HuH-7.5 (cell line): Measurements from ENCODE around the gene NXN.
"Not testable (repeated sequence)": the region's sequence is repeated elsewhere in the genome, so short reads cannot be mapped to it uniquely, and the experiment has no call there.

Experiments
- DNase-seq: peaks from one replicate; pipeline ENCODE4 v3.0.0; 2011; ENCODE audit warnings: low spot score

NXN gene

DNA sequence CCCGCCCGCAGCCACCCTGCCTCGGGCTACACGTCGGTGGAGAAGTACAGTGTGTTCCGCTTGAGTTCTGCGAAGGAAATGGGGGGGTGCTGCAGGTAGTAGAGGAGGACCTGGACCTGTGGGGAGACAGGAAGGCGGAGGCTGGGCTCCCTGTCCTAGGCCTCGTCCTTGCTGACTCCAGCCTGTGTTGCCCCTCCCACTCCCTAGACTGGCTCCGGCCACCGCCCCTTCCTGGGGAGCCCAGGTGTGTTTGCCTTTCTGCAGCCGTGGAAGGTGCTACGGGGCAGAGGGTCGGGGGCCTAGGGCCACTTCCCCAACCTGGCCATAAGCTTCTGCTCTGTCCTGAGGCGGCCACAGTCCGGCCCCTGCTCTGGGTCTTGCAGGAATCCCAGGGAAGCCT is 26.5 kb upstream of the NXN start:
- DNase-seq = no peak

DNA sequence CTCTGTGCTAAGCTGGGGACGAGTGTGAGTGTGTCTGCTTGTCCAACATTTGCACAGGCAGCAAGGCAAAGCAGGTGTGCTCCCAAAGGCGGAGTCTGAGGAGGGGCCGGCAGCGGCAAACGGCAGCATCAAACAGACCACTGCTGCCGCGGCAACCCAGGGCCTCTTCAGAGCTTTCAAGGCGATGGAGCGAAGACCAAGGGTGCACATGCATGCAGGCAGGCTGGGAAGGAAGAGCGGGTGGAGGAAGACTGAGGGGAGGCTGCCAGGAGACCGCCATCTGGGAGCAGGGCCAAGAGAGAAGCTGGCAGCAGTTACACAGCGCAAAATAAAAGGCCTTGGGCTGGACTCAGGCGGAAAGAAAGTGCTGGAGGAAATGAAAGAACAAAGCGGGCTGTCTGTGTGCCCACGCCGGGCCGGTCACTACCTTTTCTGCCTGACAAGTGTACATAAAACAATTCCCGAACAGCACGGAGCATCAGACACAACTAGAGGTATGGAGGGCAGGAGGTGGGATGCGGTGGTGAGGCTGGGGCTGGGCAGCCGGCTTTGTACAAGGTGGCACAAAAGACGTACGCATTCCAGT is 25.9 kb upstream of the NXN start:
- no peak for DNase-seq

DNA sequence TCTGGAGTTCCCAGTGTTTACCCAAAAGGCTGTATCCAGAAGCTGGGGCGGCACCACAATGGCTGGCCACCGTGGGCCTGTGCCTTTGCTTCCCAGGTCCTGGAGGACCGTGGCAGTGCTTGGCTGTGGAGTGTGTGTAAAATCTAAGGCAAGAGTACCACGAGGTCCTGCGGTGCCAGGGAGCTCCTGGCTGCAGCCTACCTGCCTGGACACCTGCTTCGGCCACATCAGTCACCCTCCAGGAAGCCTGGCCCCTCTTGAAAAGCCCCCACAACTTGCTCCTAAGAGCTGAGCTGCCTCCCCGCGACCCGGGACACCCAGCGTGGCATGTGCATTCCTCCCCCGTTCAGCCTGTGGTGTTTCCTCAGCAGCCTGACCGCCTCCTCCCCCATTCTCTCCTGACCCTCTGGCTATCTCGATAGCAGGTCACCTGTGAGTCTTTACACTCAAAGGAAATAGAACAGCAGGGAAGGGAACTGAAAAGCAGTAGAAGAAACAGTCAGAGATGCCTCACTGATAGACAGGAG is 25.3 kb upstream of the NXN start:
- no peak for DNase-seq

DNA sequence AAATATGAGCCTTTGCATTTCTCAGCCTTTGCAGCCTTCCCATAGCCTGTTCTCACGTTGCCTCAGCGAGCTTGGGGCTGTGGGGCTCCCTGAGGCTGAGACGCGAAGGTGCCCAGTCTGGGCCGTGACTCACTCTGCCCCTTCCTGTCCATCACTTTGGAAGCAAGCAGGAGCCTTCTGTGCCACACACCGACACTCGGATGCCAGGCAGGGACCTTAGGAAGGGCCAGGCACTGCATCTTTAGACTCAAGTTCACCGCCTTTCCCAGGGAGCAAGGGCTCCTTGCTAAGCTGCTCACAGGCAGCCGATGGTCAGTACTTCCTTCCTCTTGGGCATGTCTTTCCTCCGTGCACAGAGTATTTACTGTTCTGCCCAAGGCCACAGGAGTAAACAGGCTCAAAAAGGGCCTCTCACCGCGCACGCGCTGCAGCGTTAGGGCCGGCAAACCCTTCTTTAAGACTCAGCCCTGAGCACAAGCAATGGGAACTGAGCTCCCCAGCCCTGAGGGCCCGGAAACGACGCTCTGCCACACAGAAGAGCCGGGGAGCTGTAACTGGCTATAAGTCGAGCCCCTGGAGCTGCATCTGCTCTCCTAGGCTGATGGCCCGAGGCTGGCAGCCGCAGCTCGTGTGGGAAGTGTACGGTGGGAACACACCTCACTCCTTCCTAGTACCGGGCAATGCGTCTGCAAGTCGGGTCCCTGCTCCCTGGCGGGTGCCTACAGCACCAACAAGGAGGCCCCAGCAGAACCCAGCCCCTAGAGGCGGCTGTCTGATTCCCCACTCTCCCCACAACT is 24.6 kb upstream of the NXN start:
- DNase-seq = no peak

DNA sequence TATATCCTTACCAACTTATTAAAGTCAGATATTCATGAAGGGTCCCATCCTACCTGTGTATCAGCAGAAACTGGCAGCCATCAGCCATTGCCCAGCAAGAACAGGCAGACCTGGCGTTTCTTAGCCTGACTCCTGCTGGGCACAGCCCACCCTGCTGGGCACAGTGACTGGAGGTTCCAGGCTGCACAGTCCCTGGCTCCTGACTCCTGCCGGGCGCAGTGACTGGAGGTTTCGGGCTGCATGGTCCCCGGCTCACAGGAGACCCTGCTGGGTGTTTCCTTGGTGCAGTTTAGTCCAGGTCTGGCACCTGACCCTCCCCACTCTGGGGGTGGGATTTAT is 24.0 kb upstream of the NXN start:
- DNase-seq = no peak

DNA sequence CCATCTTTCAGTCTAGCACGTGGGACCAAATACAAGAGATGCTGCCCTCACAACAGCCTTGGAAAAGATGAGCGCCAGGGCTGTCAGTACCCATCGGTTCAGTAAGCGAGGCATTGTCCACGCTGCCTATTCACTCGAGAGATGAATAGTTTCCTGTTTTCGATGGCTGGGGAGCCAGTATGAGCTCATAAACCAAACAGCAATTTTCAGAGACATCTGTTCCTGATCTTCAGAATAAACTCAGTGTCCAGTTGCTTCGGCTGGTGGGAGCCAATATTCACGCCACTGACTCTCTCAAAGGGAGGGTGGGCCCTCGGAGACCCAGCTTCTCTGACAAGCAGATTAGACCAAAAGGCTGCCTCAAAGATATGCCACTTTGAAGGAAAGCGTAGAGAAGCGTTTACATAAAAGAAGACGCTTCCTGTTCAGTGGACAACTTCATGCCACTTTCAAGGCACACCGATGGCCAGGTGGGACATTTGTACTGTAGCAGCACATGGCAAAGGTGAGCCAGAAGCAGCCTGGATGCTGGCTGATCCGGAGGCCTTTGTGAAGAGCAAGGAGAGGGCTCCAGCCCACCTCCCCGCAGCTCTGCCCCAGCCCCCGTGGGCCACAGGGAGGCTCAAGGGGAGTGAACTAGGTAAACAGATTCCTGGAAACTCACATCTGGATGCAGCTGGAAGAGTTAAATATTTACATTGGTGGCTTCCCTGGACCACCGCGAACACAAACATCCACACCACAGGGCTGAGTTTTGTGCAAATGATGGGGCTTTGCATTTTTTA is 23.4 kb upstream of the NXN start:
- DNase-seq = no peak

DNA sequence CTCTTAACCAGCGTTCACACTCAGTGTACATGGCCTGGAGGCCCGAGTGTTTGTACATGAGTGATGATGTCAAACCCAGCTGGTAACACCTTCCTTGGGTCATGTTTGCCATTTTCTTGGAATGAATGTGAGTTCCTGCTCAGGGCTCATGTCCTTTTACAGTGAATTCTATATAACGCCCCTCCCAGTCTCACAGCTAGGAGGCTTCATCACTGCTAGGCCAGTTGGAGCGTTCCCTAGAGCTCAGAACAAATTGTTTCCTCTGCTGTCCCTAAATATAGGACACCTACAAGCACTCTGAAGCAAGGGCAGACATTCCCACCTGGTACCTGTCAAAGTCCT is 22.8 kb upstream of the NXN start:
- no peak for DNase-seq

DNA sequence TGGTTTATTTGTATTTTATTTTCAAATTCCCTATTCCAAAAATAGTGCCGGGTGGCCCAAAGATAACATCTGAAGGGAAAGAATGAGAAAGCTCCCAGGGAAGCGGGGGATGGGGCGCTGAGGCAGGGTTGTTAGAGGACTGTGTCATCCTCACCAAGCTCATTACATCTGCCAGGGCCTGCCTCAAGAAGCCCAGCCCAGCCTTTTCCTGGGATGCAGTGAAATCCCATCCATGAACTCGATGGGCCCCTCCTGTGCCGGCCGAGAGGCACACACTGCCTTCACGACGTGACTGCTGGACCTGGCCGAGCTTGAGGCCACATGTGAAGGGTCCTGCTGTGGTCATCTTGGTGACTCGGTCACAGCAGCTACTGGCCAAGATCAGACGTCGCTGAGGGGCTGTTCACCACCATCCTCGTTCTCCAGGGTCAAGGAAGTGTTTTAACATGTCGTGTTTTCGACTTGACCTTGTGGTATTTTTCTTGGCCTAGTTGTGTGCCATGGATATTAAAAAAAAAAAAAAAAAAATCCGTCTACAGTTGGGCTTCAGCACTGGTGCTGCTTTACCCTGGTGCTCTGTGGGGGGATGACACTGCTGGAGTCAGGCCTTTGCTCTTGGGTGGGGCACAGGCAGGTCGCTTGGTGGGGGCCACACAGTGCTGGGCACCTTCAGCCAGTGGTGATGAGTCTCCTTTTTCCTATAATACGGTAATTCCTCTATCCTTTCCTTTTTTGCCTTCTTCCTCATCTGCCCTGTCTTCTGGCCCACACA is 22.2 kb upstream of the NXN start:
- no peak for DNase-seq

DNA sequence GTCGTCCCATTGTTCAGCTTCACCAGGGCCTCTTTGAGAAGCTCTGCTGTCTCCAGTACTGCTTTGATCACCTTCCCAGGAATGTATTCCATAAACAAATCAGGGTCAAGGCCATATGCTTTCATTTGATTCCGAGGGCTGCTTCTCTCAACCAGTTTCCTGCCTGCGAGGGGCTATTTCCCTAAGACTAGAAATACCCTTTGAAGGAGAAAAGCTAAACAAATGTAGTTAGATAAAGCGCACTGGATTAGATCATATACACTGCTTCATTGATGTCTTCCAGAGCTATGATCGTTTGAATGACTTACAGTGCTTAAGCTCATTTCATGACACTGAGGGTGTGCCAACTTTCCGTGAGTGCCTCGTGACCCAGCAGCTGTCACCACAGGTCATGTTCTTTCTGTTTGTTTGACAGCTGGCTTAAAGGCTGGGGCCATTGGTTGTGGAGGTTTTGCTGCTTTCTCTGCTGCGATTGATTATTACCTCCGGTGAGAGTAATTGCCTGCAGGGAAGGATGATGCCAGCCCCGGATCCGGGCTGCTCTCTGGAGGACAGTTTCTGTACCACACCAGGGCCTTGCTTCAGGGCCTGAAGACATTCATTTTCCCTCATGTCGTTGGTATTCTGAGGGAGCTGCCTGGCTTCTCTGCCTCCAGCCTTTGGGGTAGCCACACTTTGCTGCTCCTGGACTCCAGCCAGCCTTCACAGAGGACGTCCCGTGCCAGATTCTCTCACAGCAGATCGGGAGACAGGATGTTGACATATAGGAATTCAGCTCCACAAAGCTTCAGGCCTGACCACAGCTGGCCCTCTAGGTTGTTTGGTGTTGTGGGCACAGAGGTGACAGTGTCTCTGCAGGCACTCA is 21.3 kb upstream of the NXN start:
- DNase-seq = no peak

DNA sequence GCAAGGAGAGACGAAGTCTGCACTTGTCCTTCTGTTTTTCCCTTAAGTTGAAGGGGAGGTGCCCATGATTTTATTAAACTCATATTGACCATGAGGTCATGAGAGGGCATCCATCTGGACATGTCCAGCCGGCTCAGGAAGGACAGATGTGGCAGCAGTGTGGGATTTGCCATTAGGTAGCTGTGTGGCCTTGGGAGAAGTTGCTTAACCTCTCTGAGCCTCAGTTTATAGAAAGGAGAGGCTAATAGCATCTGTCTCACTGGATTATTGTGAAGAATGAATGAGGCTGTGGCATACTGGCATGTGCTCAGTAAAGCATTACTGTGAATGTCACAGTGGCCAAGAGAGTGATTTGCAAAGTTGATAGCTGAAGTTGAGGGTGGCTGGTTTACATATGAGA is 18.5 kb upstream of the NXN start:
- DNase-seq = no peak

DNA sequence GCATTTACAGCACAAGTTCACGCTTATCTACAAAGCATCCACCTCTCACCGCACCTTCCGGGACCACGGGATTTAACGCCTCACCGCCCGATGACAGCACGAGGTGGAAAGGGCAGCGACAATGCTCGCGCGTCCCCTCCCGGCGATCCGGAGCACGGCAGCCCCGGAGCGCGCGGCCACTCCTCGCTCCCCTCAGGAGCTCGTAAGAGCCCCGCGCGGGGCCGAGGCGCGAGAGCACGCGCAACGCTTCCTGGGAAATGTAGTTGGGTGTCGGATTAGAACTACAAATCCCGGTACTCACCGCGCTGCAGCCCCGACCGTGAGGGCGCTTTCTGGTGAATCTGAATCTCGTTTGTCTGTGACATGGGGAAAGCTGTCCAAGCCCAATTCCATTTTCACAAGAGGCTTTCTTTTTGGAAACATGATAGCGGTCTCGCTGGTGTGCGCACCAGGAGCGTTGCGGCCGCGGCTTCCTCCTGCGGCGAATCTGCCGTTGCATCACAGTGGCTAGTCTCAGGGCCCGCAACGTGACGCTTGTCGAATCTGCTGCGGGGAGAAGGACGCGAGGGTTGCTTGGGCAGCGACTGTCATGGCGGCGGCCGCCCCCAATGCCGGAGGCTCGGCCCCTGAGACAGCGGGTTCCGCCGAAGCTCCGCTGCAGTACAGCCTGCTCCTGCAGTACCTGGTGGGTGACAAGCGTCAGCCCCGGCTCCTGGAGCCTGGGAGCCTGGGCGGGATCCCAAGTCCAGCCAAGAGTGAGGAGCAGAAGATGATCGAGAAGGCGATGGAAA is 17.2 kb upstream of the NXN start, which contains the start of gene TIMM22:
TIMM22 (plus strand) TSS at position 576 of the 791 bp plus-strand sequence; CDS start at position 590, 14 bp downstream.
- DNase-seq = peak; percentile 90

DNA sequence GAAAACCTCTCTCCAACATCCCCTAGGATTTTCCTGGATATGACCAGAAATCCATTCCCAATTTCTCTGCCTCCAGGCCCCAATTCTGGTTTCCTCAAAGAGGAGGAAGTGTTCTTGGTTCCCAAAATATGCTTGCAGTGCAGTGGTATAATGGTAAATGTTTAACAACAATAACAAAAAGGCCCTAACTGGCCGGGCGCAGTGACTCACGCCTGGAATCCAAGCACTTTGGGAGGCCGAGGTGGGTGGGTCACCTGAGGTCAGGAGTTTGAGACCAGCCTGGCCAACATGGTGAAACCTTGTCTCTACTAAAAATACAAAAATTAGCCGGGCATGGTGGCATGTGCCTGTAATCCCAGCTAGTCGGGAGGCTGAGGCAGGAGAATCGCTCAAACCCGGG is 15.7 kb upstream of the NXN start:
- not testable (repeated sequence) for DNase-seq

DNA sequence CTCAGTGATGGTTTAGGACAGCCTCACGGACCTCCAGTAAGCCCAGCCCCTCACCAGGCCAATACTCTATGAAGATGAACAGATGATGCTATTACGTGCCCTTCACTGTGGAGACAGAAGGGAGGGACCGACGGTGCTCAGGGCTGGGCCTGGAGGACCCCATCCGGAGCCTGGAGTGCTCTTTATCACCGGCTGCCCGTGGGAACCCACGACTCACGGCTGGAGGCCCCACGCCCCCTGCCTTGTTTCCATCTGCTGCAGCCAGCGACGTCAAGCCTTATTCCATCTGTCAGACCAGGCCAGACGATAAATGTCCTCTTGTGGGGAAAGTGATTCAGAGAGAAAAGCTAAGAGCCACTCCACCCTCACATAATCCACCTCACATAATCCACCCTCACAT is 13.4 kb upstream of the NXN start:
- no peak for DNase-seq

DNA sequence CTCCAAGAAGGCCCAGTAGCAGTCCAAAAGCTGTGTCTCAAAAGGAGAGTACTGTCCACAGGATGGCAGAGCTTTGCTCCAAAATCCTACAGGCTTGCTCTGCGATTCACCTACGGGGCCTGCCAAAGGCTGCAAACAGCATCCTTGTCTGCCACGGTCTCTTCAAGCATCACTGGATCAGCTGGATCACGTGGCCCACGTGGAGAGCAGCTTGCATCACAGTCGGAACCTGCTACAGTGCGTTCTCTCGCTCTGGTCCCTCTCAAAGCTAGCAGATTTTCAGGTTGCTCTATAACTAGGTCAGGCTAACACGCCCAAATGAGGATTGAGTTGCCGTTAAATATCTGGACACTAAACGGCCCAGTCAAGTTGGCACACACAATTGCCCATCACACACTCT is 9.0 kb upstream of the NXN start:
- no peak for DNase-seq

DNA sequence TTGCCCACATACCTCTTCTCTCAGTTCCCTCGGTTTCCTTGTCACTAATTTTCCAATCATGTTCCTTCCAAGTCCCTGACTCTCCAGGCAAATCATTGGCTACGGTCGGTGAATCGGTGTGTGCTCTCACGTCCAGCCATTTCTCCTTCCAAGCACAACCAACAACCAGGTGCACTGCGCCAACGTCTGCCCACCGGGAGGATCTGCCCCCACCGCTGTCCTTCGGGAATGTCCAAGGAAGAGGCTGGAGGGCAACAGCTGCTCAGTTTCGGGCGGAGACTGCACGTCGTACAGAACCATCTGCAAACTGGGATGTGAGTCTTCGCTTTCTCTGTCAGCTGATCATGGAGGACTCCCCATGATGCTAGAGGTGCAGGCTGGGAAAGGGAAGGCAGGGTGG is 8.4 kb upstream of the NXN start:
- DNase-seq = no peak

DNA sequence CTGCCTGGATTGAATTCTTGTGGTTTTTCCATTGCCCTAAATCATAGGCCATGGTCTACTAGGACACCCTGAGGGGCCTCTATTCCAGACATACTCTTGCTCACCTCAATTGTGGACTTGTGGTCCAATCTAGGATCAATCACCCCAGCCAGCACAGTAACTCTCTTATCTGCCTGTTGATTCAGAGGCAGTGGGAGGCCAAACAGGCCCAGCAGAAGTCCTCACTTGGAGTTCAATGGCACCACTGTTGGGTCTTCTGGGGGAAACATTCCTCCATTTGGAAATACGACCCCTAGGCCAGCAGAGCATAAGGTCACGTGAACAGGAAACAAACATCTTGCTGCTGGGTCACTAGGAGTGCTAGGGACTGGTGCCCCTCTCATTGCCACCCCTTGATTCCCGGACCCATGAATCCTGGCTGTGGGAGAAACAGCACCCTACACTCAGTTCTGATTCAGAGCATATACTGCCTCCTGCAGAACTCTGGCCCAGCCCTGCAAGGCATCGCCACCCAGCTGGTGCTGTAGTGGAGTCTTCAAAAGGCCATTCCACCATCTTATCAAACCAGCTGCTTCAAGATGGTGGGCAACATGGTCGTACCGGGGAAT is 6.8 kb upstream of the NXN start:
- DNase-seq = no peak

DNA sequence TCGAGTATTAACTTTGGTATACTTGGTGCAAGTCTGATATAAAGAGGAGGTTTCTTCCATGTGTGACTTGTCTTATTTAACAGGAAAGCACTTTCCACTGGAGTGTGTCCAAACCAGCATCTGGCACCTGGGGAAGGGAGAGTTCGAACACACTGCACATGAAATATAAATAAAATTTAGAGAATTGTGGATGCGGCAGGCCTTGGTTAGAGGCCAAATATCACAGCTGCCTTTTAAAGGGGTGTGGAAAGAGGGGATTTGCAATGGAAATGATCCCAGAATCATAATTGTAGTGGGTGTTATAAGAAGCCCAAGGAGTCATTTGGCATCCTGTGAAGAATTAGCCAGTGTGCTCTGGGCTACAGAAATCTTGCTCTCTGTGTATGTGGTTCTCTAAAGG is 4.3 kb upstream of the NXN start:
- DNase-seq = no peak

DNA sequence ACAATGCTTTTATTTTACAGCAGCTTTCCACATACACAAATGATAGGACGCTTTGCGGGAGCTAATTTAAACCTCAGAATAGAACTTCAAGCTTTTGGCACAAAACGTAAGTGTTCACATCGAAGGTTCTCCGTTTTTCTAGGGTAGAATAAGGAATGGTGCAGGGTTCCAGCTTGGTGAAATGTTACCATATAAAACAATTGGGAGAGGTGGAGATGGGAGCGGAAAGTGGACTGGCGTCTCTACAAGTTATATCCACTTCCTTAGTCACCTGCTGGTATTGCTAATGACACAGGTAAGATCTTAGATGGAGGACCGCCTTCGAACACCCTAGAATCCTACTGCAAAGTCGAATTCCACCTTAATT is 1.7 kb upstream of the NXN start:
- no peak for DNase-seq

DNA sequence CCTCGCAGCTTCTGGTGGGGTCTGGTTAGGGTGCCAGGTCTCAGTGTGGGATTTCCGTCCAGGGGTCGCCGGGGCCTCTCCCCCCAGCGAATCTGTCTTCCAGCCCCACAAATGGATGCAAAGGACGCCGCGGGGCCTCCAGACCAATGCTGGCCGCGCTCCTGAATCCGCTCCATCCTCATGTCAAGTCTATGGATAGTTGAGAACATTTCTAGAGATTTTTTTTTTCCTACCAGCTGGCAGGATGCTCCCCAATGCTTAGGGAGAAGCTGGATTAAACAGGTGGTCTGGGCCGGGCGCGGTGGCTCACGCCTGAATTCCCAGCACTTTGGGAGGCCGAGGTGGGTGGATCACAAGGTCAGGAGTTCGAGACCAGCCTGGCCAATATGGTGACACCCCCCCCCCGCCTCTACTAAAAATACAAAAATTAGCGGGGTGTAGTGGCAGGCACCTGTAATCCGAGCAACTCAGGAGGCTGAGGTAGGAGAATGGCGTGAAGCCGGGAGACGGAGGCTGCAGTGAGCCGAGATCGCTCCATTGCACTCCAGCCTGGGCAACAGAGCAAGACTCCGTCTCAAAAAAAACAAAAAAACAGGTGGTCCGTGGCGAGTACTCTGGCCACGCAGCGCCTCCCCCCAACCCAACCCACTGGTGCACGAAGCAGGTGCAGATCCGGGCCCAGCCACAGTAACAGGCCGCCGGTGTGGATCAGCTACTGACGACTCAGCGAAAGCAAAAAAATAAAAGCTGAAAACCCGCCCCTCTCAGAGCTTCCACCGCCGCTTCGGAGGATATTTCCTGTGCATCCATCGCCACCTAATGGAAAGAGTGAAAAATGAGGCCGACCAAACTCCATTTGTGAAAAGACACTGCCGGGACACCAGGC is 1.1 kb upstream of the NXN start:
- DNase-seq = peak; percentile 63
